HCT116 (cell line): ENCODE results near the gene AMOTL2. TPM values are rescaled to one million over a fixed set of nuclear protein-coding genes. Genes with fewer than 3 reads are reported as not detected.

Source experiments
- ATAC-seq: fragments of 200-7000 bp; cut with Tn5 transposase; 2 replicates; pipeline ENCODE4 v1.9.1; 2020; ENCODE audit warnings: mild to moderate bottlenecking, moderate library complexity
- BruUV-seq: library from RNA; stranded (reverse); fragments of 400-500 nt; replicated peaks from 2 replicates; lab custom pipeline; 2021; lab: Mats Ljungman, UMichigan
- CTCF ChIA-PET: fragments of 300-600 bp; sonication (Branson Sonifier 250); formaldehyde crosslinking; loops from one replicate; lab custom pipeline; 2021; ENCODE audit warnings: antibody characterized with exemption; lab: Charles Lee
- POLR2A ChIA-PET: fragments of 300-600, 350-600 bp; sonication (Branson Sonifier 250); formaldehyde crosslinking; loops from one replicate; lab custom pipeline; 2021; ENCODE audit warnings: antibody characterized with exemption; lab: Charles Lee
- RAD21 ChIA-PET, 2 experiments: fragments of 300-600 bp; sonication (Branson Sonifier 250); formaldehyde crosslinking; loops; one replicate each; lab custom pipeline; 2023; ENCODE audit warnings: low total read pairs in 2 of 2; ENCODE audit not compliant: uncharacterized antibody in 2 of 2, unreplicated experiment in 2 of 2, low non-redundant PET in 1 of 2; lab: Charles Lee
- DNase-seq: peaks from one replicate; pipeline ENCODE4 v3.0.0-alpha.2; 2010; ENCODE audit warnings: low read depth, low spot score
- H2AFZ ChIP-seq: fragments of 200-600 bp; shearing (Covaris generic), sonication (generic); 2 replicates; pipeline ENCODE4 v1.6.1; 2017; ENCODE audit warnings: low read depth, mixed run types, mixed read lengths, antibody characterized with exemption, low read length; ENCODE audit not compliant: poor library complexity, severe bottlenecking
- H3K27ac ChIP-seq: 2 replicates; pipeline ENCODE4 v1.5.1; 2012; ENCODE audit warnings: low read depth, low read length
- H3K27me3 ChIP-seq: fragments of 200-600 bp; sonication (generic); 2 replicates; pipeline ENCODE4 v1.6.1; 2016; ENCODE audit warnings: mixed run types, low read length, mixed read lengths; ENCODE audit not compliant: insufficient read depth
- H3K36me3 ChIP-seq, 2 experiments: fragments of 200-500 bp in 1 of 2; fragments of 200-600 bp in 1 of 2; sonication (Bioruptor generic) in 1 of 2; sonication (generic) in 1 of 2; 2 replicates each; pipeline versions ENCODE4 v1.5.1 to v1.6.1; 2014 to 2016; ENCODE audit warnings: low read length in 2 of 2, inconsistent platforms in 1 of 2, mixed read lengths in 1 of 2, mixed run types in 1 of 2; ENCODE audit not compliant: insufficient read depth in 2 of 2, control insufficient read depth in 1 of 2
- H3K4me1 ChIP-seq, 2 experiments: fragments of 200-600 bp in 1 of 2; sonication (generic) in 1 of 2; 2 replicates each; pipeline versions ENCODE4 v1.5.1 to v1.6.1; 2012 to 2017; ENCODE audit warnings: low read length in 2 of 2, inconsistent platforms in 1 of 2, mild to moderate bottlenecking in 1 of 2, mixed read lengths in 1 of 2, mixed run types in 1 of 2, moderate library complexity in 1 of 2; ENCODE audit not compliant: insufficient read depth in 2 of 2, control insufficient read depth in 1 of 2
- H3K4me2 ChIP-seq: fragments of 200-600 bp; sonication (generic); 2 replicates; pipeline ENCODE4 v1.6.1; 2017; ENCODE audit warnings: mixed run types, low read length, mixed read lengths
- H3K4me3 ChIP-seq, 2 experiments: fragments of 200-600 bp in 1 of 2; sonication (generic) in 1 of 2; replicated peaks in 1 of 2; 2 replicates each; pipeline ENCODE4 v1.5.1; 2011 to 2016; ENCODE audit warnings: low read length in 2 of 2, control low read depth in 1 of 2, low read depth in 1 of 2, mild to moderate bottlenecking in 1 of 2, mixed read lengths in 1 of 2, mixed run types in 1 of 2
- H3K79me2 ChIP-seq: fragments of 200-600 bp; sonication (generic); 2 replicates; pipeline ENCODE4 v1.6.1; 2017; ENCODE audit warnings: mild to moderate bottlenecking, mixed run types, low read length, moderate library complexity, mixed read lengths; ENCODE audit not compliant: insufficient read depth
- H3K9ac ChIP-seq: fragments of 200-600 bp; sonication (generic); 2 replicates; pipeline ENCODE4 v1.6.1; 2016; ENCODE audit warnings: low read length, mixed read lengths
- H3K9me2 ChIP-seq: fragments of 200-600 bp; sonication (generic), shearing (Covaris generic); 2 replicates; pipeline ENCODE4 v1.6.1; 2017; ENCODE audit warnings: mixed run types, mild to moderate bottlenecking, moderate library complexity; ENCODE audit not compliant: insufficient read depth
- H3K9me3 ChIP-seq, 2 experiments: fragments of 200-500 bp in 1 of 2; fragments of 200-600 bp in 1 of 2; sonication (Bioruptor generic) in 1 of 2; sonication (generic) in 1 of 2; 2 replicates each; pipeline ENCODE4 v1.6.1; 2014 to 2017; ENCODE audit warnings: low read length in 2 of 2, mixed read lengths in 2 of 2, inconsistent platforms in 1 of 2, low read depth in 1 of 2, mild to moderate bottlenecking in 1 of 2, mixed run types in 1 of 2, moderate library complexity in 1 of 2; ENCODE audit not compliant: control insufficient read depth in 1 of 2, insufficient read depth in 1 of 2
- H4K20me1 ChIP-seq: fragments of 200-600 bp; sonication (generic), shearing (Covaris generic); 2 replicates; pipeline ENCODE4 v1.6.1; 2017; ENCODE audit warnings: mixed run types, mild to moderate bottlenecking, moderate library complexity; ENCODE audit not compliant: insufficient read depth
- CEBPB ChIP-seq: IDR thresholded peaks from 2 replicates; pipeline ENCODE4 v1.6.1; 2012; ENCODE audit warnings: low read depth
- CTCF ChIP-seq, 3 experiments: fragments of 200-600 bp in 1 of 3; sonication (generic) in 1 of 3; IDR thresholded peaks in 2 of 3; conservative IDR thresholded peaks in 1 of 3; 2 replicates each; pipeline ENCODE4 v1.5.1; 2012 to 2017; ENCODE audit warnings: low read depth in 2 of 3, low read length in 2 of 3, antibody characterized with exemption in 1 of 3, borderline replicate concordance in 1 of 3, control low read depth in 1 of 3, mild to moderate bottlenecking in 1 of 3, mixed read lengths in 1 of 3, mixed run types in 1 of 3, moderate library complexity in 1 of 3; ENCODE audit not compliant: insufficient read depth in 1 of 3
- FOSL1 ChIP-seq: IDR thresholded peaks from 2 replicates; pipeline ENCODE4 v1.6.1; 2012; ENCODE audit warnings: low read depth
- ZBTB33 ChIP-seq: IDR thresholded peaks from 2 replicates; pipeline ENCODE4 v1.6.1; 2011; ENCODE audit warnings: mild to moderate bottlenecking, low read length, moderate library complexity; ENCODE audit not compliant: insufficient replicate concordance; ENCODE audit errors: extremely low read depth
- intact Hi-C: fragments of 100-400 bp; cut with micrococcal nuclease; formaldehyde crosslinking; loops from 2 replicates; pipeline ENCODE4 v1.10.0; 2022
- total RNA-seq: library from RNA; stranded (reverse); gene quantifications from one replicate; pipeline ENCODE4 v1.2.1, GENCODE V29; 2021; ENCODE audit not compliant: unreplicated experiment

AMOTL2 gene
- total RNA-seq, 1 experiment from 2014 or later, result 54.0 TPM

GRCh38 chr3:134355416-134355815, 18.8 kb downstream of the AMOTL2 start:
- peaks cover 11 to 48% of the 10 kb centered on the region in 2 experiments; a peak in 3 of 4 replicates for H3K36me3 ChIP-seq
- intact Hi-C loops, result loop anchor here (5.0 kb wide), 1 partner anchor 117 kb away; no protein-coding TSS in a partner anchor

More at GRCh38 chr3:134355416-134355815, 18.8 kb downstream of the AMOTL2 start:
- H2AFZ ChIP-seq, result no peak overlapping the region
- H3K4me2 ChIP-seq, result no peak overlapping the region
- ChIA-PET POLR2A (interaction anchor here (1.7 kb wide), 1 partner anchor 9 kb away, joined by 3 read pairs; no protein-coding TSS in a partner anchor), CTCF (no interaction called here), RAD21 (no interaction called here)
- ATAC-seq (no peak), DNase-seq (no peak)
- H3K27ac ChIP-seq, result no peak overlapping the region
- H3K9me3 ChIP-seq, result no peaks in the 10 kb centered on the region
- no peaks in the 10 kb centered on the region for H3K9me2 ChIP-seq
- no peak overlapping the region for H3K9ac ChIP-seq
- H3K27me3 ChIP-seq, result no peaks in the 10 kb centered on the region
- H3K4me1 ChIP-seq, result peaks cover 51 to 86% of the 10 kb centered on the region in 2 experiments
- peaks cover 16% of the 10 kb centered on the region for H3K79me2 ChIP-seq
- no peak for TF ChIP-seq ZBTB33
- TF ChIP-seq CTCF (IDR thresholded peaks at IDR 0.05 in 2 of 3, conservative IDR thresholded peaks at IDR 0.05 in 1 of 3; ENCODE audit: borderline replicate concordance in 1 of 3, insufficient read depth in 1 of 3, low read depth in 2 of 3, low read length in 2 of 3), result no peak
- TF ChIP-seq CEBPB, result no peak
- no peak for TF ChIP-seq FOSL1
- no peak overlapping the region for H3K4me3 ChIP-seq
- BruUV-seq, result no TSS peak
- H4K20me1 ChIP-seq, result no peaks in the 10 kb centered on the region
